Upper lobe of left lung (tissue), 4 donors: ENCODE measurements around the gene GAB4.

ENCODE experiments used
- POLR2A ChIP-seq, 4 donors: fragments of 450-650 bp; IDR thresholded peaks; one replicate each; pipeline ENCODE4 v1.5.1; 2016 to 2017; ENCODE audit warnings: antibody characterized with exemption in 4 of 4, mild to moderate bottlenecking in 2 of 4
- POLR2AphosphoS5 ChIP-seq, 2 donors: sonication (generic); formaldehyde crosslinking; IDR thresholded peaks; one replicate each; pipeline ENCODE4 v1.5.1; 2017; ENCODE audit warnings: antibody characterized with exemption in 2 of 2
- TF ChIP-seq, protein P1 (sequence below), 6 experiments: fragments of 450-650 bp in 4 of 6; fragments of 200-600 bp in 2 of 6; sonication (generic) in 2 of 6; IDR thresholded peaks; one replicate each; pipeline ENCODE4 v1.5.1; 2016 to 2019; ENCODE audit warnings: antibody characterized with exemption in 6 of 6

DNA sequence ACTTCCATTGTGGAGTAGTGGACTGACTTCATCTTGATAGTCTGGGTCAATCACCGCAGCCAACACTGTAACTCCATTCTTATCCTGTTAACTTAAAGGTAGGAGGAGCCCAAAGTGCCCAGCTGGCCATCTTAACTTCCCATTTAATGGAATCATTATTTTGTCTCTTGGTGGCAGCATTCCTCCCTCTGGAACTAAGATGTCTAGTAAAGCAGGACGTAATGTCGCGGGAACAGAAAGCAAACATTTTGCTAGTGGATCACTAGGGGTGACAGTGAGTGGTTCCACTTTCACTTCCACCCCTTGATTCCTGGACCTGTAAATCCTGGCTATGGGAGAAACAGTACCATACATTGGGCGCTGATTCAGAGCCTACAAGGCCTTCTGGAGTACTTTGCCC, 71.4 kb downstream of the GAB4 start:
- no peak for TF ChIP-seq POLR2A (IDR thresholded peaks at IDR 0.05)
- TF ChIP-seq POLR2AphosphoS5 (IDR thresholded peaks at IDR 0.05), result no peak
- TF ChIP-seq, protein P1, sequence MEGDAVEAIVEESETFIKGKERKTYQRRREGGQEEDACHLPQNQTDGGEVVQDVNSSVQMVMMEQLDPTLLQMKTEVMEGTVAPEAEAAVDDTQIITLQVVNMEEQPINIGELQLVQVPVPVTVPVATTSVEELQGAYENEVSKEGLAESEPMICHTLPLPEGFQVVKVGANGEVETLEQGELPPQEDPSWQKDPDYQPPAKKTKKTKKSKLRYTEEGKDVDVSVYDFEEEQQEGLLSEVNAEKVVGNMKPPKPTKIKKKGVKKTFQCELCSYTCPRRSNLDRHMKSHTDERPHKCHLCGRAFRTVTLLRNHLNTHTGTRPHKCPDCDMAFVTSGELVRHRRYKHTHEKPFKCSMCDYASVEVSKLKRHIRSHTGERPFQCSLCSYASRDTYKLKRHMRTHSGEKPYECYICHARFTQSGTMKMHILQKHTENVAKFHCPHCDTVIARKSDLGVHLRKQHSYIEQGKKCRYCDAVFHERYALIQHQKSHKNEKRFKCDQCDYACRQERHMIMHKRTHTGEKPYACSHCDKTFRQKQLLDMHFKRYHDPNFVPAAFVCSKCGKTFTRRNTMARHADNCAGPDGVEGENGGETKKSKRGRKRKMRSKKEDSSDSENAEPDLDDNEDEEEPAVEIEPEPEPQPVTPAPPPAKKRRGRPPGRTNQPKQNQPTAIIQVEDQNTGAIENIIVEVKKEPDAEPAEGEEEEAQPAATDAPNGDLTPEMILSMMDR (IDR thresholded peaks at IDR 0.05), result no peak
